Astrocyte of the cerebellum (primary cell): ENCODE measurements around the gene MED25.

Experiments
- DNase-seq: peaks from one replicate; pipeline ENCODE4 v3.0.0-alpha.2; 2011; ENCODE audit warnings: low read depth
- H3K4me3 ChIP-seq: 2 replicates; pipeline ENCODE4 v1.5.1; 2011; ENCODE audit warnings: mild to moderate bottlenecking, low read depth, low read length, moderate library complexity
- CTCF ChIP-seq: IDR thresholded peaks from 2 replicates; pipeline ENCODE4 v1.5.1; 2012; ENCODE audit warnings: low read length, low read depth, moderate library complexity, mild to moderate bottlenecking; ENCODE audit errors: missing control alignments
- in situ Hi-C: cut with HindIII; loops from 2 replicates; pipeline ENCODE4 v1.10.0; 2017; ENCODE audit warnings: low sequenced_read_pairs

The MED25 gene

GRCh38 chr19:49786376-49786820 lies 31.7 kb upstream of the MED25 start:
- in situ Hi-C loops = no loop called here
- no peak overlapping the region for H3K4me3 ChIP-seq
- no peak for TF ChIP-seq CTCF
- DNase-seq = no peak

- TF ChIP-seq CTCF = no peak
- in situ Hi-C loops = no loop called here
- DNase-seq = no peak
- H3K4me3 ChIP-seq = no peak overlapping the region
Measured at GRCh38 chr19:49787746-49788145, 30.3 kb upstream of the MED25 start.

GRCh38 chr19:49788857-49789256 lies 29.2 kb upstream of the MED25 start:
- in situ Hi-C loops = no loop called here
- no peak overlapping the region for H3K4me3 ChIP-seq
- no peak for TF ChIP-seq CTCF
- no peak for DNase-seq

- TF ChIP-seq CTCF = no peak
- in situ Hi-C loops = no loop called here
- no peak overlapping the region for H3K4me3 ChIP-seq
- no peak for DNase-seq
Measured at GRCh38 chr19:49790866-49791265, 27.2 kb upstream of the MED25 start.

- no peak for TF ChIP-seq CTCF
- no peak for DNase-seq
- in situ Hi-C loops = no loop called here
- no peak overlapping the region for H3K4me3 ChIP-seq
Measured at GRCh38 chr19:49791776-49792445, 26.2 kb upstream of the MED25 start.

GRCh38 chr19:49792829-49793560 lies 25.1 kb upstream of the MED25 start:
- no peak for TF ChIP-seq CTCF
- no peak overlapping the region for H3K4me3 ChIP-seq
- in situ Hi-C loops = no loop called here
- DNase-seq = no peak
